Central memory CD8-positive, alpha-beta T cell (primary cell): Measurements from ENCODE around the gene ASXL2.
"Not testable (repeated sequence)": the region's sequence is repeated elsewhere in the genome, so short reads cannot be mapped to it uniquely, and the experiment has no call there.

ENCODE experiments used
- ATAC-seq: fragments of 150-1000 bp; cut with Tn5 transposase; replicated peaks from 2 replicates; pipeline ENCODE4 v1.10.0; 2022; ENCODE audit warnings: mild to moderate bottlenecking, moderate FRiP score, moderate number of reproducible peaks; ENCODE audit not compliant: poor library complexity, severe bottlenecking; ENCODE audit errors: extremely low read depth
- DNase-seq, 2 donors: peaks; one replicate each; pipeline ENCODE4 v3.0.0; 2021; ENCODE audit warnings: low spot score in 2 of 2
- H3K27ac Mint-ChIP-seq: one replicate; pipeline ENCODE4 v1.8.0; 2022; ENCODE audit warnings: low read depth, mild to moderate bottlenecking, moderate library complexity, mixed read lengths
- H3K27me3 Mint-ChIP-seq: one replicate; pipeline ENCODE4 v1.8.0; 2022; ENCODE audit warnings: mixed read lengths
- H3K36me3 Mint-ChIP-seq: one replicate; pipeline ENCODE4 v1.8.0; 2022; ENCODE audit warnings: mild to moderate bottlenecking, moderate library complexity, mixed read lengths; ENCODE audit not compliant: insufficient read depth
- H3K4me1 Mint-ChIP-seq: one replicate; pipeline ENCODE4 v1.8.0; 2022; ENCODE audit warnings: mixed read lengths
- H3K4me3 Mint-ChIP-seq: one replicate; pipeline ENCODE4 v1.8.0; 2022; ENCODE audit warnings: mild to moderate bottlenecking, moderate library complexity, mixed read lengths
- H3K9me3 Mint-ChIP-seq: one replicate; pipeline ENCODE4 v1.8.0; 2022; ENCODE audit warnings: mixed read lengths

Gene ASXL2

GRCh38 chr2:25905126-25905525 is 26.8 kb upstream of the ASXL2 start:
- no peak overlapping the region for H3K27ac Mint-ChIP-seq
- H3K4me3 Mint-ChIP-seq, result no peak overlapping the region
- no peaks in the 10 kb centered on the region for H3K27me3 Mint-ChIP-seq
- ATAC-seq (no peak), DNase-seq (no peak)
- H3K9me3 Mint-ChIP-seq, result no peaks in the 10 kb centered on the region
- no peaks in the 10 kb centered on the region for H3K4me1 Mint-ChIP-seq
- H3K36me3 Mint-ChIP-seq, result no peaks in the 10 kb centered on the region

GRCh38 chr2:25903216-25903776 is 25.0 kb upstream of the ASXL2 start:
- H3K27ac Mint-ChIP-seq, result no peak overlapping the region
- H3K27me3 Mint-ChIP-seq, result no peaks in the 10 kb centered on the region
- DNase-seq, result no peak
- no peaks in the 10 kb centered on the region for H3K9me3 Mint-ChIP-seq
- H3K4me3 Mint-ChIP-seq, result no peak overlapping the region
- ATAC-seq, result no peak
- no peaks in the 10 kb centered on the region for H3K4me1 Mint-ChIP-seq
- H3K36me3 Mint-ChIP-seq, result no peaks in the 10 kb centered on the region

- Mint-ChIP-seq H3K4me1 (no peaks in the 10 kb centered on the region), H3K36me3 (no peaks in the 10 kb centered on the region), H3K27ac (no peak overlapping the region), H3K4me3 (no peak overlapping the region), H3K27me3 (no peaks in the 10 kb centered on the region), H3K9me3 (no peaks in the 10 kb centered on the region)
- DNase-seq (no peak), ATAC-seq (no peak)
These were observed 21.2 kb upstream of the ASXL2 start for GRCh38 chr2:25899404-25899970.

GRCh38 chr2:25897506-25897905 is 19.2 kb upstream of the ASXL2 start:
- H3K9me3 Mint-ChIP-seq, result no peaks in the 10 kb centered on the region
- ATAC-seq (no peak), DNase-seq (no peak)
- no peak overlapping the region for H3K27ac Mint-ChIP-seq
- H3K27me3 Mint-ChIP-seq, result no peaks in the 10 kb centered on the region
- no peaks in the 10 kb centered on the region for H3K4me1 Mint-ChIP-seq
- H3K4me3 Mint-ChIP-seq, result no peak overlapping the region
- H3K36me3 Mint-ChIP-seq, result no peaks in the 10 kb centered on the region

GRCh38 chr2:25896308-25896707 is 18.0 kb upstream of the ASXL2 start:
- not testable (repeated sequence) for ATAC-seq, H3K4me3 Mint-ChIP-seq, H3K4me1 Mint-ChIP-seq, DNase-seq, H3K36me3 Mint-ChIP-seq, H3K27me3 Mint-ChIP-seq, H3K27ac Mint-ChIP-seq, H3K9me3 Mint-ChIP-seq

GRCh38 chr2:25895610-25896009 is 17.3 kb upstream of the ASXL2 start:
- Mint-ChIP-seq H3K4me1 (no peaks in the 10 kb centered on the region), H3K36me3 (no peaks in the 10 kb centered on the region), H3K9me3 (no peaks in the 10 kb centered on the region), H3K27me3 (no peaks in the 10 kb centered on the region), H3K4me3 (no peak overlapping the region), H3K27ac (no peak overlapping the region)
- ATAC-seq, result no peak
- no peak for DNase-seq

- no peaks in the 10 kb centered on the region for H3K9me3 Mint-ChIP-seq
- DNase-seq (no peak), ATAC-seq (no peak)
- no peaks in the 10 kb centered on the region for H3K4me1 Mint-ChIP-seq
- no peak overlapping the region for H3K4me3 Mint-ChIP-seq
- H3K27ac Mint-ChIP-seq, result no peak overlapping the region
- H3K27me3 Mint-ChIP-seq, result no peaks in the 10 kb centered on the region
- H3K36me3 Mint-ChIP-seq, result no peaks in the 10 kb centered on the region
These were observed 16.7 kb upstream of the ASXL2 start for GRCh38 chr2:25895018-25895417.

GRCh38 chr2:25894135-25894830 is 16.0 kb upstream of the ASXL2 start:
- DNase-seq, result no peak
- no peak overlapping the region for H3K27ac Mint-ChIP-seq

GRCh38 chr2:25891672-25892071 is 13.4 kb upstream of the ASXL2 start:
- ATAC-seq, result no peak
- Mint-ChIP-seq H3K9me3 (no peaks in the 10 kb centered on the region), H3K36me3 (no peaks in the 10 kb centered on the region)

More at GRCh38 chr2:25894135-25894830, 16.0 kb upstream of the ASXL2 start:
- Mint-ChIP-seq H3K27me3 (no peaks in the 10 kb centered on the region), H3K36me3 (no peaks in the 10 kb centered on the region), H3K4me1 (no peaks in the 10 kb centered on the region), H3K9me3 (no peaks in the 10 kb centered on the region), H3K4me3 (no peak overlapping the region)
- no peak for ATAC-seq

GRCh38 chr2:25887624-25888242 is 9.4 kb upstream of the ASXL2 start:
- Mint-ChIP-seq H3K9me3 (no peaks in the 10 kb centered on the region), H3K27ac (no peak overlapping the region)
- ATAC-seq, result no peak

More at GRCh38 chr2:25891672-25892071, 13.4 kb upstream of the ASXL2 start:
- no peak for DNase-seq
- no peaks in the 10 kb centered on the region for H3K4me1 Mint-ChIP-seq
- H3K27me3 Mint-ChIP-seq, result no peaks in the 10 kb centered on the region
- H3K4me3 Mint-ChIP-seq, result no peak overlapping the region
- no peak overlapping the region for H3K27ac Mint-ChIP-seq

GRCh38 chr2:25885933-25886332 is 7.6 kb upstream of the ASXL2 start:
- no peaks in the 10 kb centered on the region for H3K9me3 Mint-ChIP-seq
- ATAC-seq, result no peak
- no peaks in the 10 kb centered on the region for H3K27me3 Mint-ChIP-seq
- H3K36me3 Mint-ChIP-seq, result no peaks in the 10 kb centered on the region
- no peak overlapping the region for H3K27ac Mint-ChIP-seq
- H3K4me1 Mint-ChIP-seq, result no peaks in the 10 kb centered on the region
- no peak overlapping the region for H3K4me3 Mint-ChIP-seq
- no peak for DNase-seq

More at GRCh38 chr2:25887624-25888242, 9.4 kb upstream of the ASXL2 start:
- no peak for DNase-seq
- no peaks in the 10 kb centered on the region for H3K4me1 Mint-ChIP-seq
- no peaks in the 10 kb centered on the region for H3K27me3 Mint-ChIP-seq
- H3K4me3 Mint-ChIP-seq, result no peak overlapping the region
- H3K36me3 Mint-ChIP-seq, result no peaks in the 10 kb centered on the region

- Mint-ChIP-seq H3K27me3 (no peaks in the 10 kb centered on the region), H3K36me3 (peaks cover 14% of the 10 kb centered on the region), H3K27ac (no peak overlapping the region), H3K9me3 (no peaks in the 10 kb centered on the region), H3K4me3 (no peak overlapping the region), H3K4me1 (peaks cover 18% of the 10 kb centered on the region)
- ATAC-seq (no peak), DNase-seq (no peak)
These were observed 3.5 kb upstream of the ASXL2 start for GRCh38 chr2:25881764-25882163.
